ENCODE measurements around the gene CHIC2.

The CHIC2 gene

DNA sequence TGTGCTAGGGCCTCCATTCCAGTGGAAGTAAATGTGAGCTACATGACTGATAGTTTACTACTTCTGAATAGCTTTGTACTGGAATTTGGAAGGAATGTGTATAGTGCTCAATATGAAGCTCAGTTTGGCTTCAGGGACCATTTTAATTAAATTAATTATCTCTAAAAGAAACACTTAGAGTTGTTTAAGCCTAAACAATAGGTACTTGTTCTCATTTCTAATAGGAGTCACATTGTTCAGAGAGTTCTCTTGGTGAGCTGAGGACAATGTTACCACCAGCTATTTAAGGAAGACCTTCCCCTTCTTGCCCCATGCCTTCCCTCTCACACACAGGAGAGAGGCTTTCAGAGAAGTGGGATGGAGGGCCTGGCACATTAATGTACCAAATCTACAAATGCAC lies 78.3 kb downstream of the CHIC2 start:
- no peak overlapping the region for H3K27ac ChIP-seq
- TF ChIP-seq, protein P1, sequence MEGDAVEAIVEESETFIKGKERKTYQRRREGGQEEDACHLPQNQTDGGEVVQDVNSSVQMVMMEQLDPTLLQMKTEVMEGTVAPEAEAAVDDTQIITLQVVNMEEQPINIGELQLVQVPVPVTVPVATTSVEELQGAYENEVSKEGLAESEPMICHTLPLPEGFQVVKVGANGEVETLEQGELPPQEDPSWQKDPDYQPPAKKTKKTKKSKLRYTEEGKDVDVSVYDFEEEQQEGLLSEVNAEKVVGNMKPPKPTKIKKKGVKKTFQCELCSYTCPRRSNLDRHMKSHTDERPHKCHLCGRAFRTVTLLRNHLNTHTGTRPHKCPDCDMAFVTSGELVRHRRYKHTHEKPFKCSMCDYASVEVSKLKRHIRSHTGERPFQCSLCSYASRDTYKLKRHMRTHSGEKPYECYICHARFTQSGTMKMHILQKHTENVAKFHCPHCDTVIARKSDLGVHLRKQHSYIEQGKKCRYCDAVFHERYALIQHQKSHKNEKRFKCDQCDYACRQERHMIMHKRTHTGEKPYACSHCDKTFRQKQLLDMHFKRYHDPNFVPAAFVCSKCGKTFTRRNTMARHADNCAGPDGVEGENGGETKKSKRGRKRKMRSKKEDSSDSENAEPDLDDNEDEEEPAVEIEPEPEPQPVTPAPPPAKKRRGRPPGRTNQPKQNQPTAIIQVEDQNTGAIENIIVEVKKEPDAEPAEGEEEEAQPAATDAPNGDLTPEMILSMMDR (IDR thresholded peaks at IDR 0.05): no peak
- TF ChIP-seq ZFX (IDR thresholded peaks at IDR 0.05; ENCODE audit: borderline replicate concordance): no peak

DNA sequence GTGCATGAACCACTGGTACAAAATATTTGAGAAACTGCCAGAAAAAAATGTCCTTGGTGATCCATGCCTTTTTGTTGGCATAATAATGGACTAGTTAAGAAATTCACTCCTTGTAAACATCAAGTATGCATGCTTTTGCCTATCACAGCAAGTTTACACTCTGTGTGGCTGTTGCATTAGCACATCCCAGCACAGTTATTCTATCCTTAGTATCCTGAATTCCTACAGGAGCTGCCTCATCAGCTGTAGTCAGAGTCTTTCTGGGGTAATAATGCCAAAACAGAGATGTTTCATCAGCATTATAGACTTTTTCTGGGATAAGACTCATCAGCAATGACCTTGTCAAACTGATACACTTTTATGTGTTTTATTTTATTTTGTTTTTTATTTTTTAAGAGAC lies 82.8 kb downstream of the CHIC2 start:
- no peak for TF ChIP-seq ZFX (IDR thresholded peaks at IDR 0.05; ENCODE audit: borderline replicate concordance)
- TF ChIP-seq, protein P1 (IDR thresholded peaks at IDR 0.05): no peak
- H3K27ac ChIP-seq: no peak overlapping the region

DNA sequence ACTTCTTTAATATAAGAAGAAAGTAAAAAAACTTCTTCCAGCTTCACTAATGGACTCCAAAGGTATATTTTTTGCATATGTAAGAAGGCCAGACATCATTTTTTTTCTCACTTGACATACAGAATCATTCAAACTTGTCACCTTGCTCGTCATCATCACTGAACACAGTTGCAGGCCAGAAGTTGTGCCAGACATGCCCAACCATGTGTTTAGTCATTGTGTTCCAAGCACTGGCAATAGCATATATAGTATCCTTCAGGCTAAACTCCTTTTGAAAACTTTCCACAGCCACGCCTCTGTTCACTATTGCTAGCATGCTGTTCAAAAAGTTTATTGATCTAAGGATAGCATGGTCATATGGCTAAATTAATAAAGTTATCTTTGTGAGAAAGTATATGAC lies 83.3 kb downstream of the CHIC2 start:
- TF ChIP-seq ZFX (IDR thresholded peaks at IDR 0.05; ENCODE audit: borderline replicate concordance): no peak
- TF ChIP-seq, protein P1 (IDR thresholded peaks at IDR 0.05): no peak
- H3K27ac ChIP-seq: no peak overlapping the region

DNA sequence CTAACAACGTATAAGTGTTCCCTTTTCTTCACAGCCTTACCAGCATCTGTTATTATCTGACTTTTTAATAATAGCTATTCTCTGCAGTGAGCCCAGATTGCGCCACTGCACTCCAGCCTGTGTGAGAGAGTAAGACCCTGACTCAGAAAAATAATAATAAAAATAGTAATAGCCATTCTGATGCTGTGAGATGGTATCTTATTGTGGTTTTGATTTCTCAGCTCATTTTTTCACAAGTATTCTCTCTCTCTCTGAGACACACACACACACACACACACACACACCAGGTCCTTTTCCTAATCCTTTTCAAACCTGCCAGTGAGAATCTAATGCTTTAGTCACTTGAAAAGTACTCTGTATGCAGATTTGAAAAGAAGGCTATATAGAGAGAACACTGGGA lies 89.8 kb downstream of the CHIC2 start:
- no peak for TF ChIP-seq ZFX (IDR thresholded peaks at IDR 0.05; ENCODE audit: borderline replicate concordance)
- TF ChIP-seq, protein P1 (IDR thresholded peaks at IDR 0.05): no peak
- H3K27ac ChIP-seq: no peak overlapping the region

DNA sequence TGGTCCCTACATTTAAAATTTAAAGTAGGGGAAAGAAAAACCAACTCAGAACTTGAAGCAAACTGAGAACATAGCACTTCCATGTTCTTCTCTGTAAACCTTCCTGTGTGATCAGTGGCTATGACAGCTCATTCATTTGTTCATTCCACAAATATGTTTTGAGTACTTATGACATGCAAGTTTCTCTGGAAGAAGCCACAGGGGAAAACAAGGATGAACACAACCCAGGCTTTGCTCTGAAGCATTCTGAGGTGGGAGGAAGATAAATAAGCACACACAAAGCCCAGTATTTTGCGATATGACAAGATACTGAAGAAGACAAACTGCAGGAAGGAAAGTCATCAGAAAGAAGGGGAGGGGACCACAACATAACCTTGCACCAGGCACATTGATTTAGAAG lies 96.4 kb downstream of the CHIC2 start:
- TF ChIP-seq, protein P1 (IDR thresholded peaks at IDR 0.05): no peak
- no peak for TF ChIP-seq ZFX (IDR thresholded peaks at IDR 0.05; ENCODE audit: borderline replicate concordance)
- H3K27ac ChIP-seq: no peak overlapping the region

DNA sequence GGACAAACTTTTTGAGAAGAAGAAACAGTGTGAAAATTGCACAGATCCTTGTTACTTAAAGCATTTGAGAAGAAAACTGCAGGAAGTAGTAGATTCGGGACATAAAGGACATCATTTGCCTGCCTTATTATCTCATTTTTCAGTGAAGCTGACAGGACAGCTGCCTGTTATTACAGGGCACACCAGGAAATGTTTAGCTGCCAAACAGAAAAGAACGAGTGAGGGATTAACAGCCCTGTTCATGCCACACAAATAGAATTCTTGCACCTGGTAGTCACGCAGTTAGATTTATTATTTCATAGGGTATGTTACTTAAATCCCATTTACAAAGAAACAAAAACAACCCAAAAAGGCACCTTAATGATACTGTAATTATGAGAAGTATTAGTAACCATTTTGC lies 100.6 kb downstream of the CHIC2 start:
- TF ChIP-seq, protein P1 (IDR thresholded peaks at IDR 0.05): no peak
- TF ChIP-seq ZFX (IDR thresholded peaks at IDR 0.05; ENCODE audit: borderline replicate concordance): no peak
- no peak overlapping the region for H3K27ac ChIP-seq

DNA sequence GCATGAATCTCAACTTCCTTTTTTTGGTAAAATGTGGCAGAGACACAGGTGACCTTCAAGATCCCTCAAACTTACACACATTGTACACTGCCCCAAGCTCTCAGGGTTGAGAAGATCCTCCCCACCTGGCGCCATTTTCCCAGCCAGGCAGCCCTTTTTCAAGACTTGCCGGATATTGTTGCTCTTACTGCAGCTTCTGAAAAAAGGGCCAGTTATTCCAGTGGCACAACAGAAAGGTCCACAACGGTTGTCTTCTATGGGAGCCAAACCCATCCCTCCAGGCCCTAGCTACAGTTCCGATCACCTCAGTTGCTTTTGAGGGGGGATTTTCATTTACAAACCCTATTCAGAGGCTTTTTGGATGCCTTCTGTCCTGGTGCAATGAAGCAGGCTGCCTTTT lies 101.1 kb downstream of the CHIC2 start:
- no peak overlapping the region for H3K27ac ChIP-seq

More for the DNA sequence above, 101.1 kb downstream of the CHIC2 start:
- TF ChIP-seq, protein P1 (IDR thresholded peaks at IDR 0.05): no peak
- no peak for TF ChIP-seq ZFX (IDR thresholded peaks at IDR 0.05; ENCODE audit: borderline replicate concordance)

Measured in 22Rv1 (cell line).